Small intestine (tissue), 7 donors: ENCODE measurements around the gene GALR1. TPM values are rescaled to one million over a fixed set of nuclear protein-coding genes. Genes with fewer than 3 reads are reported as not detected.

Experiments
- DNase-seq, 2 donors: peaks; one replicate each; pipeline versions ENCODE4 v3.0.0 to v3.0.0-alpha.2; 2013
- FAIRE-seq: peaks from 2 replicates; lab custom pipeline; 2012; peaks lifted over from hg19 to GRCh38; lab: Jason Lieb, UNC
- H3K27ac ChIP-seq, 3 donors: one replicate each; pipeline ENCODE4 v1.5.1; 2013; ENCODE audit warnings: low read length in 2 of 3, mild to moderate bottlenecking in 2 of 3, control low read depth in 1 of 3, inconsistent platforms in 1 of 3, low read depth in 1 of 3, moderate library complexity in 1 of 3
- H3K27me3 ChIP-seq, 3 donors: one replicate each; pipeline ENCODE4 v1.6.1; 2013; ENCODE audit warnings: low read length in 3 of 3, inconsistent platforms in 1 of 3; ENCODE audit not compliant: control insufficient read depth in 3 of 3, insufficient read depth in 3 of 3
- H3K36me3 ChIP-seq, 3 donors: one replicate each; pipeline ENCODE4 v1.6.1; 2013; ENCODE audit warnings: low read length in 3 of 3, inconsistent platforms in 1 of 3, low read depth in 1 of 3, mild to moderate bottlenecking in 1 of 3, moderate library complexity in 1 of 3; ENCODE audit not compliant: control insufficient read depth in 3 of 3, insufficient read depth in 2 of 3
- H3K4me1 ChIP-seq, 3 donors: one replicate each; pipeline ENCODE4 v1.6.1; 2013; ENCODE audit warnings: low read length in 2 of 3, inconsistent platforms in 1 of 3, low read depth in 1 of 3, mild to moderate bottlenecking in 1 of 3, moderate library complexity in 1 of 3; ENCODE audit not compliant: control insufficient read depth in 3 of 3, insufficient read depth in 2 of 3
- H3K4me3 ChIP-seq, 3 donors: one replicate each; pipeline ENCODE4 v1.5.1; 2013; ENCODE audit warnings: low read length in 3 of 3, control low read depth in 1 of 3, inconsistent platforms in 1 of 3, low read depth in 1 of 3, mild to moderate bottlenecking in 1 of 3, moderate library complexity in 1 of 3
- H3K9me3 ChIP-seq, 2 donors: one replicate each; pipeline ENCODE4 v1.6.1; 2013; ENCODE audit warnings: low read depth in 1 of 2, low read length in 1 of 2; ENCODE audit not compliant: control insufficient read depth in 2 of 2, insufficient read depth in 1 of 2
- WGBS, 3 donors: extraction: QIAGEN DNeasy Blood & Tissue Kit; methylation state at CpG; one replicate each; pipeline ENCODE4 v1.1.7; 2013; 5-methylcytosine and 5-hydroxymethylcytosine counted together
- polyA plus RNA-seq, 4 donors: library from polyadenylated mRNA; stranded (reverse) in 3 of 4; unstranded in 1 of 4; fragments of 200-250 nt in 3 of 4; fragments of 120-200 nt in 1 of 4; gene quantifications; one replicate each; pipeline versions ENCODE4 v1.2.1 to v1.2.3, GENCODE V29; 2013
- donor health status: healthy with polysubstance abuse.
- donor health status: control.
- donor health status: control.
- donor health status: Bipolar disorder and iron deficiency.
- donor health status: healthy.

GALR1 gene
- polyA plus RNA-seq, 4 donors, result 0.01 to 1.1 TPM; not detected in 2

DNA sequence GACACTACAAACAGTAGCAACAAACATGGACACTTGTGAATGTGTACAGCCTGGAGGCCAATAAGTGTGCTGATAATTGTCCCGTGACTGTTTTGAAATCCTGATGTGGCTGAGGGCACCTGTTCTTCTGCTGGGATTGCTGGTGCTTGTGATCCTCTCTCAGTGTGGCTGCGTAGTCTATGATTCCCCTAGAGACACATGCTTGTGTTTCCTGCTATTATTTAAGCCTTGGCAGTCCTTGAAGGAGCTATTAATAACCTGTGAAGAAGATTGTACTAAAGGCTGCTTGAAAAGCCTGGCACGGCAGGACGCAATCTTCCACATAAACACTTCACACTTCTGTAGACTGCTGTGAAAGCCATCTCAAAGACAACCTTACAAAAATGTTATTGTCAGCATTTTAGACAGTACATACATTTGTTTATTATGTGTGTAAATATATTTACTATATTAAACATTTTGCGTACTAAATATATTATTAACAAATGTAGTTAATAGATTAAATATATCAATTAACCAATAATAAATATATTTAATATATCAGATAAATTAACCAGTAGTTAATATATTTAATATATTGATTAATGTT lies 71.4 kb downstream of the GALR1 start:
- Histone ChIP-seq H3K27me3 (no peaks in the 10 kb centered on the region), H3K4me3 (no peak overlapping the region), H3K9me3 (no peaks in the 10 kb centered on the region), H3K4me1 (peaks cover 0 to 2% (median 0%) of the 10 kb centered on the region in 3 donors), H3K27ac (no peak overlapping the region), H3K36me3 (no peaks in the 10 kb centered on the region)
- 43 to 53% (median 53%) methylated on average over 5 of the region's 5 CpGs for WGBS, 3 donors
- no peak for FAIRE-seq
- peak in 1 of 2 donors; percentile 5 for DNase-seq

DNA sequence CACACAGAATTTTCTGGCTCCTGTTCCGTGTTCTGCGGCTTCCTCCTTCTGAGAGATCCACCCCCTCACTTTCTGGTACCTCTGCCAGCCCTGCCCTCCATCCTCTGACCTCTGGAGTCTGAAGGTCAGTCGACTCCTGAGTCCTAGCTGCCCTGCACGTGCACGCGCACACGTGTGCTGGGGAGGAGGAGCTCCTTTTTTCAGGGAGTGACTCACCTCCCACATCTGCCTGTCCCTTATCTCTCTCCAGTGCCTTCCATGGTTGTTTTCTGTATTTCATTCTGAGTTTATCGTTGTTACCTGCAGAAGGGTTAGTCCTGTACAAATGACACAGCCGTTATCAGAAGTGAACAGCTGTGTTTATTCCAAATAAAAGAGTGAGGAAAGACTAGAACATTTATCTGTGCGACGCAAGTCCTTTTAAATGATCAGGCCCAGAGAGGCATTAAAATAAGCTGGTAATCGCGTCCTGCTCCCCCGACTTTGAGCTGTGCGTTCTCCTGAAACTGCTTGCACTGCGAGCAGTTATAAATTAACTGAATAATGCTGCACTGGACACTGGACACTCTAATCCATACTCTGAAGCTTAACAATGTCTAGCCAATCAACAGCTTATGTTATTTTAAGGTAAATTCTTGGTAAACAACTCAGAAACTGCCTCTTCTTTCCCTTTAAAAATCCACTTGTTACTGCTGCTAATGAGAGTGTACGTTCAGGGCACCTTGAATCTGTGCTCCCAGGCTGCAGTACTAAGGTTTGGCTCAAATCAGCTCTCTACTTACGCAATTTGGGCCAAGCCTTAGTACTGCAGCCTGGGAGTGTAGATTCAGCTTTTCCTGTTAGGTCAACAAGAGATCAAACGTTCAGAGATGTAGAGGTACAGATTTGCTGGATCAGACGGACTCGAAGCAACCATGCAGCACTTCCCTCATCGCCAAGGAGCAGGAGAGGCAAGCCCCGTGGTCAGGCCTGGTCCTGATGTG lies 72.5 kb downstream of the GALR1 start:
- Histone ChIP-seq H3K9me3 (no peaks in the 10 kb centered on the region), H3K4me3 (no peak overlapping the region), H3K27me3 (no peaks in the 10 kb centered on the region), H3K27ac (no peak overlapping the region), H3K36me3 (no peaks in the 10 kb centered on the region), H3K4me1 (peaks cover 0 to 2% (median 0%) of the 10 kb centered on the region in 3 donors)
- DNase-seq (peak; percentile 67 to 91), FAIRE-seq (no peak)
- 13 to 52% (median 33%) methylated on average over 23 of the region's 23 CpGs for WGBS, 3 donors

DNA sequence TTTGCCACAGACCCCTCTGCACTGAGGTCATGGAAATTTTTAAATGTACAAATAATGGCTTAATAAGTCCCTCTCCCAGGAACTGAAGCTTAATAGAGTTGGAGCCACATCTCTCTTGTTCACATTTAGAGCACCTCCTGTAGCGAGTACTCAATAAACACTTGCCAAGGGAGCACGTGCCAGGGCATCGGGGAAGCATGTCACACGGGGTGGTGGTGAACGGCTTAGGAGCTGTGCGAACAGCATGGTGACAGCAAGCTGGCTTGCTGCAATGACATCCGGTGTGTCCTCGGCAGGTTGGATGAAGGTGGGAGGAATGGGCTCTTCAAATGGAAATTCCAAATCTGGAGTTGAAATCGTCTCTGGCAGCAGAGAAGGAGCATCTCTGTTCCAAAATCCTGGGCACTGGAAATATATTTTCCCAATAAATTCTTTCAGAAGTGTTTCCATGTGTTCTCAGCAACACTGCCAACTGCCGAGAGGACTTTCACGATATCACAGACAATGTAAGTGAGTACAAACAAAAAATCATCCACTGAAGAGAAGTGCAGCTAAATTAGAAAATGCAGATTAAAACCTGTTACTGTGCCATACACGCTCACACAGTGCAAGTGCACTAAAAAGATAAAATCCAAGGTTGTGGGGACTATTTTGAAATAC lies 74.1 kb downstream of the GALR1 start:
- no peaks in the 10 kb centered on the region for H3K36me3 ChIP-seq
- no peaks in the 10 kb centered on the region for H3K27me3 ChIP-seq
- H3K27ac ChIP-seq, result no peak overlapping the region
- DNase-seq (no peak), FAIRE-seq (no peak)
- no peaks in the 10 kb centered on the region for H3K9me3 ChIP-seq
- 81 to 92% (median 88%) methylated on average over 12 of the region's 12 CpGs for WGBS, 3 donors
- no peak overlapping the region for H3K4me3 ChIP-seq
- peaks cover 0 to 2% (median 0%) of the 10 kb centered on the region in 3 donors for H3K4me1 ChIP-seq

Other genes starting within 250 kb of the GALR1 start
- 10 to 100 TPM; 14.3 to 34.3 (median 23.0) TPM for gene MBP, start 117.1 kb upstream of the GALR1 start, polyA plus RNA-seq